Osteoblast (primary cell): Measurements from ENCODE around the gene CYTH4. TPM values are rescaled to one million over a fixed set of nuclear protein-coding genes. Genes with fewer than 3 reads are reported as not detected.

Experiments
- DNase-seq: peaks from one replicate; pipeline ENCODE4 v3.0.0; 2011; ENCODE audit warnings: low spot score, mixed read lengths; ENCODE audit not compliant: insufficient read length; ENCODE audit errors: missing footprints
- H2AFZ ChIP-seq: 2 replicates; pipeline ENCODE4 v1.6.0; 2011; ENCODE audit warnings: mild to moderate bottlenecking, low read length
- H3K27ac ChIP-seq: 2 replicates; pipeline ENCODE4 v1.5.1; 2011; ENCODE audit warnings: mild to moderate bottlenecking, low read depth, low read length, moderate library complexity
- H3K27me3 ChIP-seq: 2 replicates; pipeline ENCODE4 v1.6.0; 2012; ENCODE audit warnings: mild to moderate bottlenecking, control low read depth, inconsistent platforms, low read length, moderate library complexity; ENCODE audit not compliant: insufficient read depth
- H3K36me3 ChIP-seq: 2 replicates; pipeline ENCODE4 v1.5.1; 2011; ENCODE audit warnings: mild to moderate bottlenecking, low read length, control low read depth, moderate library complexity; ENCODE audit not compliant: insufficient read depth
- H3K4me1 ChIP-seq: 2 replicates; pipeline ENCODE4 v1.5.1; 2011; ENCODE audit warnings: mild to moderate bottlenecking, low read length, control low read depth, moderate library complexity; ENCODE audit not compliant: insufficient read depth
- H3K4me2 ChIP-seq: 2 replicates; pipeline ENCODE4 v1.6.0; 2011; ENCODE audit warnings: mild to moderate bottlenecking, low read length; ENCODE audit not compliant: insufficient read depth
- H3K4me3 ChIP-seq: fragments of 200-600 bp; sonication (generic); 3 replicates; pipeline ENCODE4 v1.5.1; 2012; ENCODE audit warnings: mild to moderate bottlenecking, low read length, inconsistent platforms; ENCODE audit not compliant: insufficient read depth
- H3K79me2 ChIP-seq: 2 replicates; pipeline ENCODE4 v1.6.0; 2012; ENCODE audit warnings: mild to moderate bottlenecking, low read length, control low read depth, inconsistent platforms; ENCODE audit not compliant: insufficient read depth
- H3K9me3 ChIP-seq: 2 replicates; pipeline ENCODE4 v1.5.1; 2011; ENCODE audit warnings: low read depth, low read length, control low read depth
- H4K20me1 ChIP-seq: 2 replicates; pipeline ENCODE4 v1.6.0; 2012; ENCODE audit warnings: mild to moderate bottlenecking, low read length, control low read depth; ENCODE audit not compliant: insufficient read depth
- CTCF ChIP-seq: IDR thresholded peaks from 2 replicates; pipeline ENCODE4 v1.5.1; 2011; ENCODE audit warnings: mild to moderate bottlenecking, low read depth, low read length, moderate library complexity; ENCODE audit errors: extremely low read depth
- total RNA-seq: library from RNA; depleted of rRNA; stranded (reverse); fragments of >200 nt; gene quantifications from 2 replicates; pipeline ENCODE4 v1.2.3, GENCODE V29; 2012

Gene CYTH4
- total RNA-seq, 1 donor: 0.72 TPM

GRCh38 chr22:37278261-37278660 is 4.0 kb upstream of the CYTH4 start:
- no peak overlapping the region for H3K27ac ChIP-seq
- no peak overlapping the region for H3K4me3 ChIP-seq
- H2AFZ ChIP-seq: no peak overlapping the region
- TF ChIP-seq CTCF: no peak
- H3K36me3 ChIP-seq: no peaks in the 10 kb centered on the region
- H3K4me1 ChIP-seq: peaks cover 5% of the 10 kb centered on the region
- no peaks in the 10 kb centered on the region for H3K79me2 ChIP-seq
- no peak for DNase-seq
- no peaks in the 10 kb centered on the region for H3K27me3 ChIP-seq
- H3K9me3 ChIP-seq: no peaks in the 10 kb centered on the region
- H4K20me1 ChIP-seq: no peaks in the 10 kb centered on the region
- H3K4me2 ChIP-seq: no peak overlapping the region

GRCh38 chr22:37279331-37280181 is 2.8 kb upstream of the CYTH4 start:
- no peak overlapping the region for H3K27ac ChIP-seq
- peak; percentile 77 for DNase-seq
- no peaks in the 10 kb centered on the region for H3K79me2 ChIP-seq
- H2AFZ ChIP-seq: no peak overlapping the region
- no peaks in the 10 kb centered on the region for H3K9me3 ChIP-seq
- no peaks in the 10 kb centered on the region for H3K36me3 ChIP-seq
- H3K4me1 ChIP-seq: no peaks in the 10 kb centered on the region
- no peaks in the 10 kb centered on the region for H4K20me1 ChIP-seq
- no peak overlapping the region for H3K4me2 ChIP-seq
- TF ChIP-seq CTCF: no peak
- no peak overlapping the region for H3K4me3 ChIP-seq
- no peaks in the 10 kb centered on the region for H3K27me3 ChIP-seq

- no peak for TF ChIP-seq CTCF
- no peak overlapping the region for H2AFZ ChIP-seq
Observed at GRCh38 chr22:37280718-37281117, 1.6 kb upstream of the CYTH4 start.

GRCh38 chr22:37281195-37281594 is 1.1 kb upstream of the CYTH4 start:
- peak; percentile 62 for DNase-seq
- Histone ChIP-seq H3K79me2 (no peaks in the 10 kb centered on the region), H4K20me1 (no peaks in the 10 kb centered on the region), H3K4me1 (no peaks in the 10 kb centered on the region), H3K4me3 (no peak overlapping the region), H3K27me3 (peaks cover 2% of the 10 kb centered on the region), H3K4me2 (no peak overlapping the region), H3K27ac (no peak overlapping the region), H3K9me3 (no peaks in the 10 kb centered on the region), H2AFZ (no peak overlapping the region), H3K36me3 (no peaks in the 10 kb centered on the region)
- no peak for TF ChIP-seq CTCF

More at GRCh38 chr22:37280718-37281117, 1.6 kb upstream of the CYTH4 start:
- H3K4me2 ChIP-seq: no peak overlapping the region
- no peaks in the 10 kb centered on the region for H4K20me1 ChIP-seq
- H3K36me3 ChIP-seq: no peaks in the 10 kb centered on the region
- no peaks in the 10 kb centered on the region for H3K4me1 ChIP-seq
- H3K9me3 ChIP-seq: no peaks in the 10 kb centered on the region
- H3K27me3 ChIP-seq: no peaks in the 10 kb centered on the region
- no peak overlapping the region for H3K4me3 ChIP-seq
- DNase-seq: no peak
- no peak overlapping the region for H3K27ac ChIP-seq
- no peaks in the 10 kb centered on the region for H3K79me2 ChIP-seq
